NT2/D1 (cell line): ENCODE measurements around the gene ADGB.

Experiments used
- SUZ12 ChIP-seq: IDR thresholded peaks from 2 replicates; pipeline ENCODE4 v1.6.1; 2011; ENCODE audit not compliant: insufficient read length, insufficient read depth; ENCODE audit errors: extremely low read depth
- YY1 ChIP-seq: IDR thresholded peaks from 2 replicates; pipeline ENCODE4 v1.6.1; 2011; ENCODE audit not compliant: insufficient read length, insufficient read depth
- ZNF274 ChIP-seq: IDR thresholded peaks from 2 replicates; pipeline ENCODE4 v1.6.1; 2011; ENCODE audit warnings: mild to moderate bottlenecking, low read depth, low read length

DNA sequence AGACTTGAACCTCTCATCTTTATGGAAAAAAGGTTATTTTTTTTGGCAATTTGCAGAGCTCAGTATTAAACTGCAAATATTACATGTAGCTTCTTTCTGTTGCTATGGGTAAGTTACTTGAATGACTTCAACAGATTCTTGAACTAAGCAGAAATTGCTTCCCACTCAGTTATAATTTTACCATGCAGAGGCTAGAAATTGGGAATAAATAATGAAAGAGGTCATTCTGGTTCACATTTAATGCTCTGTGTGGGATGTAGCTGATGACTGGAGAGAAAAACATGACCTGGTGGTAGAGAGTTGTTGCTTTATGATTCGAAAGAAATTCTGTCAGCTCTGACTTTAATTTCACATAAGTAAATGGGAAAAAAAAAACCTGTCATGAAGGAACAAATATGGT is 16.8 kb upstream of the ADGB start:
- TF ChIP-seq YY1, result no peak
- TF ChIP-seq ZNF274, result no peak
- no peak for TF ChIP-seq SUZ12
